Fibroblast of mammary gland (primary cell): ENCODE results near the gene MEF2C.

ENCODE experiments used
- DNase-seq: peaks from one replicate; pipeline ENCODE4 v3.0.0-alpha.2; 2010; ENCODE audit warnings: low read depth
- H3K4me3 ChIP-seq: 2 replicates; pipeline ENCODE4 v1.5.1; 2011; ENCODE audit warnings: low read depth, mild to moderate bottlenecking, low read length, moderate library complexity; ENCODE audit not compliant: control insufficient read depth
- TF ChIP-seq, protein P1 (sequence below): conservative IDR thresholded peaks from 2 replicates; pipeline ENCODE4 v1.5.1; 2011; ENCODE audit warnings: low read depth, low read length, inconsistent platforms; ENCODE audit not compliant: control insufficient read depth, insufficient read depth

Gene MEF2C

DNA sequence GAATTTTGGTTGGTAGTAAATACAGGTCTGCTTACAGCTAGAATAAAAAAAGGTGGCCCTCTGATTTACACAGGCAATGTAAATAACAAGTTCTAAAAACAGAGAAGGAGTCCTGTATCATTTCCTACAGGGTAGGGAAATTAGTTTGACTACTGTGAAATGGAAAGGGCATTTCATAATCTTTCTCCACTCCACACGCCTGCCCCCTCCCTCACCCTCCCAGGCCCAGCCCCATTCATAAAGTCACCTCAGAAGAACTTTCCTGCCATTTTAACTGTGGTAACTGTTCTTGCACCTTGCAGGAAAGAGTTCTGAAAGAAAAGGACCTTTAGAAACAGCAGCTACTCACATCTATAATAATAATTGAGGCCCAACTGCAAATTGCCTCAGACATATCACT, 69.7 kb downstream of the MEF2C start:
- H3K4me3 ChIP-seq, result no peak overlapping the region
- TF ChIP-seq, protein P1, sequence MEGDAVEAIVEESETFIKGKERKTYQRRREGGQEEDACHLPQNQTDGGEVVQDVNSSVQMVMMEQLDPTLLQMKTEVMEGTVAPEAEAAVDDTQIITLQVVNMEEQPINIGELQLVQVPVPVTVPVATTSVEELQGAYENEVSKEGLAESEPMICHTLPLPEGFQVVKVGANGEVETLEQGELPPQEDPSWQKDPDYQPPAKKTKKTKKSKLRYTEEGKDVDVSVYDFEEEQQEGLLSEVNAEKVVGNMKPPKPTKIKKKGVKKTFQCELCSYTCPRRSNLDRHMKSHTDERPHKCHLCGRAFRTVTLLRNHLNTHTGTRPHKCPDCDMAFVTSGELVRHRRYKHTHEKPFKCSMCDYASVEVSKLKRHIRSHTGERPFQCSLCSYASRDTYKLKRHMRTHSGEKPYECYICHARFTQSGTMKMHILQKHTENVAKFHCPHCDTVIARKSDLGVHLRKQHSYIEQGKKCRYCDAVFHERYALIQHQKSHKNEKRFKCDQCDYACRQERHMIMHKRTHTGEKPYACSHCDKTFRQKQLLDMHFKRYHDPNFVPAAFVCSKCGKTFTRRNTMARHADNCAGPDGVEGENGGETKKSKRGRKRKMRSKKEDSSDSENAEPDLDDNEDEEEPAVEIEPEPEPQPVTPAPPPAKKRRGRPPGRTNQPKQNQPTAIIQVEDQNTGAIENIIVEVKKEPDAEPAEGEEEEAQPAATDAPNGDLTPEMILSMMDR, result no peak
- no peak for DNase-seq

DNA sequence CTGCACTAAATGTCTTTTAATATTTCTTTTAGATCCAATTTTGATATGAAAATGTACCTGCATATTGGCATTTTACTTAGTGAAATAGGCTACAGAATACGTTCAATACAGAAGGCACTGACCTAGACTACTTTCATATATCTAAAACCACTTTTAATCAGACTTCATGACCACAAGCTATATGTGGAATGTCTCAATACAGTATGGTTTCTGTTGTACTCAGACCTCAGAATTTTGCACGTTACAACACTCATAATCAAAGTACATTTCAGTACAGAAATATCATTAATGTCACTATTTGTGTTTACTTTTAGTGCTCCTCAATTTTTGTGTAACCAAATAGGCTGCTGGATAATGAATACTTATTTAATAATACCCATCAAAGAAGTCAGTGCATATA, 74.8 kb downstream of the MEF2C start:
- no peak for DNase-seq
- TF ChIP-seq, protein P1, result no peak
- H3K4me3 ChIP-seq, result no peak overlapping the region

DNA sequence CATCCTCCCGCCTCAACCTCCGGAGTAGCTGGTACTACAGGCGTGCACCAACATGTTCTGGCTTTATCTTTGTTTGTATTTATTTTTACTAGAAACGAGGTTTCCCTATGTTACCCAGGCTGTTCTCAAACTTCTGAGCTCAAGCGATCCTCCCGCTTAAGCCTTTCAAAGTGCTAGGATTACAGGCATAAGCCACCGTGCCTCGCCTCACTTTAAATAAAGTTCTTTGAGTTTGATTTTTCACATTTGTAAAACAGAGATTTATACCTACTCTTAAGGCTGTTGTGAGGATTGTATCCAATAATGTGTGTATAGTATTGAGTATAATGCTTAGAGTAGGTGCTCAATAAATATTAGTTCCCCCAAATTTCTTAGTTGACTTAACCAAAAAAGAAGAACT, 75.7 kb downstream of the MEF2C start:
- TF ChIP-seq, protein P1, result no peak
- H3K4me3 ChIP-seq, result no peak overlapping the region
- DNase-seq, result no peak

DNA sequence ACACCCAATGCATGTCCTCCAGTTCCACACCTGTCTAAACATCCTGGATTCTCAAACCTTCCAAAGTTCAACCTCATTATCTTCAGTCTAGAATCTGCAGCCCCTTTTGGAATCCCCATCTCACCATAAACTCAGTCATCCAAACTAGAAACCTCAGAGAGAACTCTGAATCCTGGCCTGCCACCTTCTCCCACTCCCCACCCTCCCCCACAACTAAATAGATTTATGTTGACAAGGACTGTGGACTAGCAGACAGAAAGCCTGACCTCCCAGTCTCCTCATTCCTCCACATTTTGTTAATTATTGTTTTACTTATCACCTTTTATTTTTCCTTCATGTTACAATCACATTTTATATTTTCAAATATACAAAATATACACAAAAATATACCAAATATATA, 76.6 kb downstream of the MEF2C start:
- H3K4me3 ChIP-seq, result no peak overlapping the region
- DNase-seq, result no peak
- TF ChIP-seq, protein P1, result no peak

DNA sequence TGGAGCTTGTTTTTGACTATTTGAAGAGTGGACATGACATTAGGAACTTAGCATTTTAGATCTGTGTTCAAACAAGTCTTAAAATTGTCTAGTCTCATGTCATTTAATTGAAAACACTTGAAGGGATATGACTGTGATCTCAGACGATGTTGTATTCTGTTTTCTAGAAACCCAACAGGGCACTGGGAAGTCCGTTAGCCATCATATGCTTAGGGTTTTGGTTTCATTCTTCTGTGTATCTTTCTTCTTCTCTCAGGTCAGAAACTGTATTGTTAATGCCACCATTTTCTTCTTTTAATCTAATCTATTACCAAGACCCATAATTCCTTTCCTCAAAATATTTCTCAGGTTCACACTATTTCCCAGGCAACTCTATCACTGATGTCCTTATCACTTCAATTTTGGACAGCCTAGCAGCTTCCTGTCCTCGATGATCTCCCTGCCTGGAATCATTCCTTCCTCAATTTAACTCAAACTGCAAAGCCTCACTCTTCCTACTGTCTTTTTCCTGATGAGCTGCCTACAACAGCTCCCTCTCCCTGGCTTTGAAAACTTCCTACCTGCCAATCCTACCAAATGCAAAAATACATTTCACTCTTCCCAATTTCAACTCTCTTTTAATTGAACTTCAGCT, 77.7 kb downstream of the MEF2C start:
- H3K4me3 ChIP-seq, result no peak overlapping the region

DNA sequence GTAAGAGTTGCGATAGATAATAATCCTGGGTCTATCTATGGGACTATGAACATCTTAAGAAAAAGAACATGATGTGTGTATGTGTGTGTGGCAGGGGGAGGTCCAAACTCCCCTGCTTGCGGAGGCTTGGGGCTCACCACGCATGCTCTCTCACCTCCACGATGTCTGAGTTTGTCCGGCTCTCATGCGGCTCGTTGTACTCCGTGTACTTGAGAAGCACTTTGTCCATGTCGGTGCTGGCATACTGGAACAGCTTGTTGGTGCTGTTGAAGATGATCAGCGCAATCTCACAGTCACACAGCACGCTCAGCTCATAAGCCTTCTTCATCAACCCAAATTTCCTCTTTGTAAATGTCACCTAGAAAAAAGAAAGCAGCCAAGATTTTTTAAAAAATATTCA, 78.5 kb downstream of the MEF2C start:
- H3K4me3 ChIP-seq, result no peak overlapping the region
- TF ChIP-seq, protein P1, result no peak

More for the DNA sequence above, 77.7 kb downstream of the MEF2C start:
- DNase-seq, result no peak
- TF ChIP-seq, protein P1, result no peak

DNA sequence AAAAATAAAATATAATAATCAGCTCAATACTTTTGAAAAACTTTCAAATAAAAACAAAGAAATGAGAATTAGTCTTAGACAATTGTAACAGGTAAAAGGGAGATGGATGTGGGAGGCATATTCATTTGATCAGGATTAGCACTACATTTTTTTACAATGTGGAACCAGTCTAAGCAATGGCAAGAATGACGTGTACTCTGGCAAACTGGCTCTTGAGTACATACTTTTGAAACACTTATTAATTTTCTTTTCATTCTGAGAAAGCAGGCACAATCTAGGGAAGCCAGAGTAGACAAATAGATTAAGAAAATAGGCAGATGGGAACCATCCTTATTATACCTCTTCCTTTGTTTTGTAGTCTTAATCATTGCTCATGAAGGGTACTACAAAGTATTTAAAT, 79.7 kb downstream of the MEF2C start:
- H3K4me3 ChIP-seq, result no peak overlapping the region
- TF ChIP-seq, protein P1, result no peak
- no peak for DNase-seq

More for the DNA sequence above, 78.5 kb downstream of the MEF2C start:
- DNase-seq, result no peak
